Measurements from ENCODE around the gene CA6. TPM values are rescaled to one million over a fixed set of nuclear protein-coding genes. Genes with fewer than 3 reads are reported as not detected.

Gene CA6
- total and polyA plus RNA-seq, 2 donors (not counting 1 experiment from before 2014, with no cell fraction given), result not detected

DNA sequence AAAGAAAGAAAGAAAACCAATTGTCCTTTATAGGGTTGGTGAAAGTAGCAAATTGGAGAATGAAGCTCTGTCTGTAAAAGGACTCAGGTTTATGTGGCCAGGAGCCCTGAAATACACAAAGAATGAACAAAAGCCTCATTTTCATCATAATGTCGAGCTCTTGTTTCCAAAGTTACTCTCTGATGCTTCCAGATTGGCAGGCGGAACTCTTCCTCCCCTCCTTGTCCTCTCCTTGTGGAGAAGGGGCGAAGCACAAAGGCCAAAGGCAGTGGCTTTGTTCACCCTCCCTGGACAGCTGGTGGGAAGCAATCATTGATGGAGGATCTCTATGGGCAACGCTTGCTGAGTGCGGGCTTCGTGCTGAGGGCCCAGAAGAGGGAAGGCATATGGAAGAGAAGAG lies 5.6 kb downstream of the CA6 start:
- TF ChIP-seq EZH2 (IDR thresholded peaks at IDR 0.05; ENCODE audit: borderline replicate concordance, insufficient read depth, low read depth, low read length, poor library complexity, severe bottlenecking), result no peak
- TF ChIP-seq, protein P1, sequence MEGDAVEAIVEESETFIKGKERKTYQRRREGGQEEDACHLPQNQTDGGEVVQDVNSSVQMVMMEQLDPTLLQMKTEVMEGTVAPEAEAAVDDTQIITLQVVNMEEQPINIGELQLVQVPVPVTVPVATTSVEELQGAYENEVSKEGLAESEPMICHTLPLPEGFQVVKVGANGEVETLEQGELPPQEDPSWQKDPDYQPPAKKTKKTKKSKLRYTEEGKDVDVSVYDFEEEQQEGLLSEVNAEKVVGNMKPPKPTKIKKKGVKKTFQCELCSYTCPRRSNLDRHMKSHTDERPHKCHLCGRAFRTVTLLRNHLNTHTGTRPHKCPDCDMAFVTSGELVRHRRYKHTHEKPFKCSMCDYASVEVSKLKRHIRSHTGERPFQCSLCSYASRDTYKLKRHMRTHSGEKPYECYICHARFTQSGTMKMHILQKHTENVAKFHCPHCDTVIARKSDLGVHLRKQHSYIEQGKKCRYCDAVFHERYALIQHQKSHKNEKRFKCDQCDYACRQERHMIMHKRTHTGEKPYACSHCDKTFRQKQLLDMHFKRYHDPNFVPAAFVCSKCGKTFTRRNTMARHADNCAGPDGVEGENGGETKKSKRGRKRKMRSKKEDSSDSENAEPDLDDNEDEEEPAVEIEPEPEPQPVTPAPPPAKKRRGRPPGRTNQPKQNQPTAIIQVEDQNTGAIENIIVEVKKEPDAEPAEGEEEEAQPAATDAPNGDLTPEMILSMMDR (IDR thresholded peaks at IDR 0.05), result no peak
- Histone ChIP-seq H2AFZ (ENCODE audit: insufficient read depth, low read depth, low read length, poor library complexity, severe bottlenecking) (no peak overlapping the region), H4K20me1 (ENCODE audit: control insufficient read depth, insufficient read depth, low read length, poor library complexity, severe bottlenecking) (no peaks in the 10 kb centered on the region), H3K9me3 (ENCODE audit: control extremely low read depth in 1 of 3, control insufficient read depth in 2 of 3, insufficient read depth in 1 of 3, low read length in 2 of 3) (peaks cover 0 to 3% (median 0%) of the 10 kb centered on the region in 3 donors), H3K27me3 (replicated peaks in 1 of 4; ENCODE audit: control extremely low read depth in 1 of 4, control insufficient read depth in 3 of 4, insufficient read depth in 4 of 4, low read length in 3 of 4) (no peaks in the 10 kb centered on the region), H3K4me3 (ENCODE audit: control extremely low read depth in 1 of 5, extremely low read depth in 1 of 5, insufficient read depth in 1 of 5, low read depth in 2 of 5, low read length in 4 of 5) (no peak overlapping the region), H3K4me1 (ENCODE audit: control insufficient read depth in 2 of 2, insufficient read depth in 2 of 2, low read length in 2 of 2) (peaks cover 0 to 6% of the 10 kb centered on the region in 2 donors), H3K79me2 (ENCODE audit: control insufficient read depth, insufficient read depth, low read length) (no peaks in the 10 kb centered on the region), H3K27ac (ENCODE audit: low read length in 2 of 2) (no peak overlapping the region), H3K36me3 (replicated peaks in 1 of 2; ENCODE audit: control extremely low read depth in 1 of 2, control insufficient read depth in 1 of 2, extremely low read depth in 1 of 2, insufficient read depth in 2 of 2, low read length in 1 of 2) (no peaks in the 10 kb centered on the region), H3K9ac (ENCODE audit: low read length) (no peak overlapping the region), H3K4me2 (replicated peaks; ENCODE audit: low read depth, low read length, poor library complexity, severe bottlenecking) (no peak overlapping the region)
- no peaks in the 10 kb centered on the region for H3K9me3 Mint-ChIP-seq (ENCODE audit: insufficient read depth)
- 98% methylated on average over 5 of the region's 6 CpGs for WGBS (ENCODE audit: insufficient coverage)
- no peak overlapping the region for H3K27ac Mint-ChIP-seq
- H3K4me3 Mint-ChIP-seq, result no peak overlapping the region
- ChIA-PET CTCF (interaction anchor here (0.6 kb wide), 1 partner anchor 225 kb away, joined by 3 read pairs; no protein-coding TSS in a partner anchor), POLR2A (no interaction called here)
- ATAC-seq (ENCODE audit: low read depth) (no peak), DNase-seq (no peak)
- peaks cover 6% of the 10 kb centered on the region for H3K27me3 Mint-ChIP-seq
- H3K4me1 Mint-ChIP-seq, result no peaks in the 10 kb centered on the region
- intact Hi-C loops (cut with micrococcal nuclease), result no loop called here

DNA sequence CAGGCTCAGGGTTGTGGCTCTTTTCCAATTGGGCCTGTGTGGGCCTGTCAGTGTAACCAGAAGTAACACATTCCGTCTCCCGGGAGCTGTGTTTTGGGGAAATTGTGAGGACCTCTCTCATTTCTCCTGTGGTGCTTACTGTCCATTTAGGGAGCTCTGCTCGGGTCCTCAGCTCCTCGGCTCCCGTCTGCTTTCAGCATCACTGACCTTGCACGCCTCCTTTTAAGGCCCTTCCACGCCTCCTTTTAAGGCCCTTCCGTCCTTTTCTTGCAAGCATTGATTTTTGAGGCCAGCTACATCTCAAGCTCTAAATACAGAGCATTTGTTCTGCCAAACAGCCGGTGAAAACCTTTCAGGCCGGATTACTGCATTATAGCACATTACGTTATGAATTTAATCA lies 9.7 kb downstream of the CA6 start:
- DNase-seq, result no peak
- peaks cover 0 to 7% (median 0%) of the 10 kb centered on the region in 3 donors for H3K9me3 ChIP-seq (ENCODE audit: control extremely low read depth in 1 of 3, control insufficient read depth in 2 of 3, insufficient read depth in 1 of 3, low read length in 2 of 3)
- CTCF ChIA-PET, result interaction anchor here (0.6 kb wide), 1 partner anchor 95 kb away, joined by 3 read pairs; no protein-coding TSS in a partner anchor
- Mint-ChIP-seq H3K4me3 (no peak overlapping the region), H3K27ac (no peak overlapping the region), H3K4me1 (no peaks in the 10 kb centered on the region), H3K27me3 (peaks cover 16% of the 10 kb centered on the region), H3K9me3 (ENCODE audit: insufficient read depth) (peaks cover 5% of the 10 kb centered on the region)
- H2AFZ ChIP-seq (ENCODE audit: insufficient read depth, low read depth, low read length, poor library complexity, severe bottlenecking), result no peak overlapping the region
- H3K9ac ChIP-seq (ENCODE audit: low read length), result no peak overlapping the region
- TF ChIP-seq, protein P1 (IDR thresholded peaks at IDR 0.05), result no peak
- no peak for TF ChIP-seq EZH2 (IDR thresholded peaks at IDR 0.05; ENCODE audit: borderline replicate concordance, insufficient read depth, low read depth, low read length, poor library complexity, severe bottlenecking)
- no peak overlapping the region for H3K4me2 ChIP-seq (replicated peaks; ENCODE audit: low read depth, low read length, poor library complexity, severe bottlenecking)
- intact Hi-C loops (cut with micrococcal nuclease), result no loop called here
- ATAC-seq (ENCODE audit: low read depth), result no peak
- WGBS (ENCODE audit: insufficient coverage), result 100% methylated on average over 8 of the region's 11 CpGs
- H3K79me2 ChIP-seq (ENCODE audit: control insufficient read depth, insufficient read depth, low read length), result no peaks in the 10 kb centered on the region
- H3K4me1 ChIP-seq (ENCODE audit: control insufficient read depth in 2 of 2, insufficient read depth in 2 of 2, low read length in 2 of 2), result no peaks in the 10 kb centered on the region
- H4K20me1 ChIP-seq (ENCODE audit: control insufficient read depth, insufficient read depth, low read length, poor library complexity, severe bottlenecking), result no peaks in the 10 kb centered on the region
- H3K4me3 ChIP-seq (ENCODE audit: control extremely low read depth in 1 of 5, extremely low read depth in 1 of 5, insufficient read depth in 1 of 5, low read depth in 2 of 5, low read length in 4 of 5), result no peak overlapping the region
- H3K27ac ChIP-seq (ENCODE audit: low read length in 2 of 2), result no peak overlapping the region
- POLR2A ChIA-PET, result interaction anchor here (0.6 kb wide), 1 partner anchor 281 kb away, joined by 5 read pairs; no protein-coding TSS in a partner anchor
- no peaks in the 10 kb centered on the region for H3K36me3 ChIP-seq (replicated peaks in 1 of 2; ENCODE audit: control extremely low read depth in 1 of 2, control insufficient read depth in 1 of 2, extremely low read depth in 1 of 2, insufficient read depth in 2 of 2, low read length in 1 of 2)
- peaks cover 0 to 3% (median 0%) of the 10 kb centered on the region in 4 experiments for H3K27me3 ChIP-seq (replicated peaks in 1 of 4; ENCODE audit: control extremely low read depth in 1 of 4, control insufficient read depth in 3 of 4, insufficient read depth in 4 of 4, low read length in 3 of 4)
